Ovary (tissue), 9 donors: ENCODE results near the gene DIAPH3. TPM values are rescaled to one million over a fixed set of nuclear protein-coding genes. Genes with fewer than 3 reads are reported as not detected.

Source experiments
- DNase-seq, 5 donors: peaks; one replicate each; pipeline ENCODE4 v3.0.0-alpha.2; 2019 to 2020
- H3K27ac ChIP-seq, 2 donors: fragments of 200-600 bp; one replicate each; pipeline versions ENCODE4 v1.5.1 to v1.8.0; 2019 to 2022
- H3K27me3 ChIP-seq: fragments of 200-600 bp; one replicate; pipeline ENCODE4 v1.8.0; 2022
- H3K36me3 ChIP-seq: fragments of 200-600 bp; sonication (generic); one replicate; pipeline ENCODE4 v1.5.1; 2019
- H3K4me1 ChIP-seq: one replicate; pipeline ENCODE4 v1.8.1; 2013; ENCODE audit warnings: mild to moderate bottlenecking, moderate library complexity; ENCODE audit not compliant: insufficient read depth
- H3K4me3 ChIP-seq: fragments of 200-600 bp; sonication (generic); one replicate; pipeline ENCODE4 v1.5.1; 2017
- H3K9me3 ChIP-seq, 2 donors: fragments of 200-600 bp in 1 of 2; sonication (generic) in 1 of 2; one replicate each; pipeline versions ENCODE4 v1.5.1 to v1.8.1; 2013 to 2019; ENCODE audit warnings: mild to moderate bottlenecking in 1 of 2, moderate library complexity in 1 of 2
- CTCF ChIP-seq, 3 donors: fragments of 450-650 bp in 2 of 3; fragments of 200-600 bp in 1 of 3; IDR thresholded peaks; one replicate each; pipeline versions ENCODE4 v1.5.1 to v1.8.0; 2016 to 2022; ENCODE audit warnings: antibody characterized with exemption in 3 of 3, mild to moderate bottlenecking in 1 of 3
- EP300 ChIP-seq: sonication (generic); formaldehyde crosslinking; IDR thresholded peaks from one replicate; pipeline ENCODE4 v1.6.1; 2017; ENCODE audit warnings: antibody characterized with exemption
- POLR2A ChIP-seq: fragments of 450-650 bp; IDR thresholded peaks from one replicate; pipeline ENCODE4 v1.6.1; 2017; ENCODE audit warnings: antibody characterized with exemption, mild to moderate bottlenecking, moderate library complexity
- WGBS, 3 donors: extraction: QIAGEN DNeasy Blood & Tissue Kit in 1 of 3; methylation state at CpG; one replicate each; pipeline versions ENCODE4 v1.1.5 to v1.1.7; 2013 to 2017; 5-methylcytosine and 5-hydroxymethylcytosine counted together
- intact Hi-C, 4 donors: fragments of 100-400 bp; cut with DNase I; formaldehyde crosslinking; loops; one replicate each; pipeline versions ENCODE4 v1.11.0 to v1.15.1; 2022 to 2023
- polyA plus RNA-seq, 2 donors: library from polyadenylated mRNA; stranded (reverse); fragments of 200-250 nt in 1 of 2; fragments of 350-450 nt in 1 of 2; fragmentation: Illumina TruSeq in 1 of 2; extraction: RNeasy Lipid Tissue Mini Kit (QIAGEN cat#74804) in 1 of 2; gene quantifications; one replicate each; pipeline ENCODE4 v1.2.3, GENCODE V29; 2013 to 2014
- total RNA-seq, 7 donors: library from RNA; depleted of rRNA in 2 of 7; stranded (reverse); fragments of >200 nt in 2 of 7; fragmentation: NEBNext Ultra II Directional in 3 of 7; extraction: Animal tissue kit (Norgen Biotek cat#: 25700) in 3 of 7; gene quantifications; one replicate each; pipeline versions ENCODE4 v1.1.0 to v1.2.4, GENCODE V29; 2016 to 2023
- donor health status: DM: no; HTN: no; CAD: no; lungs with moderate emphysema.
- donor health status: DM: no; HTN: no; CAD: no.
- donor health status: Bipolar disorder and iron deficiency.
- donor health status: DM: yes; HTN: yes; CAD: no.
- donor health status: DM: no; HTN: no; CAD: no.
- donor health status: DM: yes; HTN: yes; CAD: no.

The DIAPH3 gene
- total and polyA plus RNA-seq, 9 donors: 0.13 to 2.6 (median 0.40) TPM; not detected in 1

GRCh38 chr13:59906413-59907049, 257.2 kb downstream of the DIAPH3 start:
- H3K36me3 ChIP-seq: no peaks in the 10 kb centered on the region
- H3K4me1 ChIP-seq: no peaks in the 10 kb centered on the region
- no peak overlapping the region for H3K4me3 ChIP-seq
- no peak for DNase-seq
- WGBS, 3 donors: 47 to 51% (median 47%) methylated on average over 7 of the region's 7 CpGs
- no peaks in the 10 kb centered on the region for H3K27me3 ChIP-seq
- intact Hi-C loops: no loop called here
- no peak overlapping the region for H3K27ac ChIP-seq
- no peaks in the 10 kb centered on the region for H3K9me3 ChIP-seq
- TF ChIP-seq CTCF (IDR thresholded peaks at IDR 0.05): no peak
- no peak for TF ChIP-seq POLR2A
- TF ChIP-seq EP300: no peak

GRCh38 chr13:59901191-59901590, 262.5 kb downstream of the DIAPH3 start:
- H3K9me3 ChIP-seq: no peaks in the 10 kb centered on the region
- H3K4me1 ChIP-seq: no peaks in the 10 kb centered on the region
- H3K27me3 ChIP-seq: no peaks in the 10 kb centered on the region
- TF ChIP-seq CTCF (IDR thresholded peaks at IDR 0.05) (no peak), POLR2A (no peak), EP300 (no peak)
- no peak overlapping the region for H3K4me3 ChIP-seq
- intact Hi-C loops: no loop called here
- no peaks in the 10 kb centered on the region for H3K36me3 ChIP-seq
- WGBS, 3 donors: 95 to 96% (median 96%) methylated on average over 3 of the region's 3 CpGs
- H3K27ac ChIP-seq: no peak overlapping the region
- DNase-seq: no peak

- Histone ChIP-seq H3K4me1 (no peaks in the 10 kb centered on the region), H3K4me3 (no peak overlapping the region), H3K36me3 (no peaks in the 10 kb centered on the region), H3K9me3 (no peaks in the 10 kb centered on the region), H3K27ac (no peak overlapping the region), H3K27me3 (no peaks in the 10 kb centered on the region)
- WGBS, 3 donors: 75 to 84% (median 83%) methylated on average over 2 of the region's 2 CpGs
- no peak for DNase-seq
- intact Hi-C loops: no loop called here
- TF ChIP-seq EP300 (no peak), POLR2A (no peak), CTCF (IDR thresholded peaks at IDR 0.05) (no peak)
Observed at GRCh38 chr13:59898066-59898465, 265.7 kb downstream of the DIAPH3 start.

- Histone ChIP-seq H3K36me3 (no peaks in the 10 kb centered on the region), H3K27ac (no peak overlapping the region), H3K4me3 (no peak overlapping the region), H3K27me3 (no peaks in the 10 kb centered on the region), H3K4me1 (no peaks in the 10 kb centered on the region), H3K9me3 (no peaks in the 10 kb centered on the region)
- TF ChIP-seq EP300: no peak
- TF ChIP-seq POLR2A: no peak
- no peak for TF ChIP-seq CTCF (IDR thresholded peaks at IDR 0.05)
- intact Hi-C loops: no loop called here
- WGBS, 3 donors: 96 to 99% (median 96%) methylated on average over 1 of the region's 1 CpG
- no peak for DNase-seq
Observed at GRCh38 chr13:59893266-59893665, 270.5 kb downstream of the DIAPH3 start.
